ENCODE measurements around the gene LAMP2.
A peak's percentile ranks its signal among the peaks of the same experiment; 100 is the strongest.
"Not testable (repeated sequence)": the region's sequence is repeated elsewhere in the genome, so short reads cannot be mapped to it uniquely, and the experiment has no call there.

The LAMP2 gene

DNA sequence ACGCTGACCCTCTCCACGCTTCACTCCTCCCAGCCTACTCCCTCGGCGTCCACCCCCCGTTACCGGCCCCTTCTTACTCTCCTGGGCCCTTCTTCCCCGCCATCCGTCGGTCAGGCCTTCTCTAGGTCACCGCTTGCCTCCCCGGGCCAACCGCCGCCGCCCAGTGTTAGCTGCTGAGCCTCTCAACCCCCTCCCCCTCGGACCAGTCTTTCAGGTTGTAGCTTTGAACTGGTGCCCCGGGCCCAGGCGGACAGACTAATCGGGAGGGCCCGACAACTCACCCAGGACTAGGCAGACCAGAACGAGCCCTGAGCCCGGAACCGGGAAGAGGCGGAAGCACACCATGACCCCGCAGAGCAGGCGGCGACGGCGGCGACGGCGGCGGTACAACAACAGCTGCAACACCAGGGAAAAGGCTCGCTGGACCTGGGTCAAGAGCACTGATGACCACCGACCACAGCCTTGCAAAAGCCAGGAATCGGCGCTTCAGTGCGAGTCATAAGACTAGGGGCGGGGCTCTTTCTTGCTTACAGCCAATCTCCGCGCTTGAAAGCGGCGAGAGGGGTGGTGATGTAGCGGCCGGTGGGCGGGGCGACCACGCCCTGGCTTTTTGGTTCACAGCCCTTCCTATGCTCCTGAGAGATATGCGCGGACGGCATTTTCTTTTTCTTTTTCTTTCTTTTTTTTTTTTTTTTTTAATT, at the start of gene LAMP2:
LAMP2 (minus strand) TSS at position 472 of the 701 bp plus-strand sequence; CDS start at position 345, 127 bp downstream.
- DNase-seq, result peak; percentile 80
- peak; percentile 98 for ATAC-seq

DNA sequence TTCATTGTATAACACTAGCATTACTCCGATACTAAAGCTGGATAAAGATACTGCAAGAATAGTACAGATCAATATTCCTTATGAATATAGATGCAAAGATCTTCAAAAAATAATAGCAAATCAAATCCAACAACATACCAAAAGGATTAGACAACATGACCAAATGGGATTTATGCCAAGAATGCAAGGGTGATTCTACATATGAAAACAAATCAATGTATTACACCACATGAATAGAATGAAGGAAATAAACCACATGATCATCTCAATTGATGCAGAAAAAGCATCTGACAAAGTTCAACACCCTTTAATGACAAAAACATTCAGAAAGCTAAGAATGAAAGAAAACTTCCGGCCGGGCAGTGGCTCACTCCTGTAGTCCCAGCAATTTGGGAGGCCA, 48.8 kb upstream of the LAMP2 start:
- no peak for ATAC-seq
- DNase-seq, result no peak

DNA sequence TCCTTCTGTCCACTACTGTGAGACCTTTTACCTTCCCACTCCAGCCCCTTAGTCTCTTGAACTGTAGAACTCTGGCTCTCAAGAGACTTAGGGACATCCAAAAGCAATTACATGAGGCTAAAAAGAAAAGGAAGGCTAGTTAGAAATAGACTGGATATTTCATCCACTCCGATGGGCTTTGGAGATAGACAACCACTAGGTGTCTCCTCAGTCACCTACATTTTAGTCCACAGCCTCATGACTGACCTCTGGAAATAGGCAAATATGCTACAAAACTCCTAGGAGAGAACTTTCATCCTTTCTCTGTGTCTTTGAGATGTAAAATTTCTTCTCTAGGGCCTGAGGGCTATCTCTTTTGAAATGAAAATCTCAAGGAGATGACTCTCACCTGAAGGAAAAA, 45.1 kb upstream of the LAMP2 start:
- DNase-seq (no peak), ATAC-seq (no peak)

DNA sequence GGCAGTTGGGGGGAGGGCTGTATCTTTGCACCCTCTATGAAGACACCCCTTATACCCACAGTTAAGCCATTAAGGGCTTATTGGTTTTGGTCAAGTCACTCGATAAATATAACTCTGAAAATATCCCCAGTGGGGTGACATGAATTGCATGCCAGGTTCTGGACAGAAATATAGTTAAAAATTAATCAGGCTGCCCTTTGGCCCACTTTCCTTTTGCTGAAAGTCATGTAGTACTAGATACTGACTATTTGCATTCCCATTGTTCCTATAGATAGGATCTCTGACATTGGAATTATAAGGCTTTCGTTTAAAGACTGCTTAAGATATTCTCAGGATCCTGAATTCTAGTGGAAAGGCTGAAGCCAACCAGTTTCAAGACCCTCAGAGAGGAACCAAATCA, 43.5 kb upstream of the LAMP2 start:
- no peak for ATAC-seq
- no peak for DNase-seq

DNA sequence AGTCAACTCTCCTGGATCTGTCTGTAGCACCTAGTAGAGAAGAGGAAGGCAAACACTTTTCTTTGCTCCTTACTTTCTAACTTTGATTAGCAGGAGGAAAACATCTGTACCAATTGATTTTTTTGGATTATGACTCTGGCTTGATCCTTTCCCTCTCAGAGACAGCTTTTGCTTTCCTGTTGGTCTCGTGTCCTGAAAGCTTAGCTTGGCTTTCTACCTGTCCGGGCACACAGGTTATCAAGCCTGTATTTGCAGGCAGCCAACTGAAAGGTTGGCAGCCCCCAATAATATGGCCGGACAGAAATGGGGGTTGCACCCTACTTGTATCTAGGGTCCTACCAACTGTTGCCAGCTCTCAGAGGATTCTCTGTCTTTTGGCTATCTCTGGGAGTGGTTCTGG, 43.1 kb upstream of the LAMP2 start:
- ATAC-seq, result no peak
- DNase-seq, result no peak

DNA sequence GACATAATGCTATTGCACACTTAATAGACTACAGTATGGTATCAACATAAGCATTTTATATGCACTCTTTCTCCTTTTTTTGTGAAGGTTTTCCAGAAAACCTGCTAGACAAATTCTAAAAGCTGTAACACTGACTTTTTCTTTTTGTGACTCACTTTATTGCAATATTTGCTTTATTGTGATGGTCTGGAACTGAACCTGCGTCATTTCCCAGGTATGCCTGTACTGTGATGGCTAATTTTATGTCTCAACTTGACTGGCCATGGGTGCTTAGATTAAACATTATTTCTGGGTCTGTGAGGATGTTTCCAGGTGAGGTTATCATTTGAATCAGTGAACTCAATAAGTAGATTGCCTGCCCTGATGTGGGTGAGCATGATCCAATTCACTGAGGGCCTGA, 35.5 kb upstream of the LAMP2 start:
- ATAC-seq (no peak), DNase-seq (no peak)

DNA sequence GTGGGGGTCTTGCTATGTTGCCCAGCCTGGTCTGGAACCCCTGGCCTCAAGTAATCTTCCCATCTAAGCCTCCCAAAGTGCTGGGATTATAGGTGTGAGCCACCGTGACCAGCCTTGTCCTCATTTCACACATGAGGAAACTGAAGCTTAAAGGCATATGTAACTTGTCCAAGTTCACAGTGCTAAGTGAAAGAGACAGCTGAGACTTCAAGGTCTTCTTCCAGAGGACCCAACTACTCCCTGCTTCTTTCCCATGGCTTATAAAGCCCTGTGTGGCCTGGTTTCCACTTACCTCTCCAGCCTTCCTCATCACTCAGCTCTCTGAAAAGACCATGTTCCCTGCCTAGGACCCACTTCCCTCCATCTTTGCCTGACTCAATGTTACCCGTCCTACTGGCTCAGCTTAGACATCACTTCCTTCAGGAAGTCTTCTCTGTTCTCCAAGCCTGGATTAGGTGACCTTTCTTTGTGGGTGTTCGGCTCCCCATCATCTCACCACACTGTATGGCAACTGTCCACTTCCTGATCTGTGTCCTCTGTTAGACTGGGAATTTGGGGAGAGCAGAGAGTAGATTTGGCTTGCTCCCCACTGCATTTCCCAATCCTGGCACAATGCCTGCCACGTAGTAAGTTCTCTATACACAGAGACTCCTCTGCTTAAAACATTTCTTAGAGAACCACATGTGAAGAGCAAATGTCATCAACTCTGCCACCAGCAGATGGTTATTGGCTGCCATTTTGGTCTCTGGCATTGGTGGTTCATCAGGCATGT, 30.4 kb upstream of the LAMP2 start:
- no peak for ATAC-seq

DNA sequence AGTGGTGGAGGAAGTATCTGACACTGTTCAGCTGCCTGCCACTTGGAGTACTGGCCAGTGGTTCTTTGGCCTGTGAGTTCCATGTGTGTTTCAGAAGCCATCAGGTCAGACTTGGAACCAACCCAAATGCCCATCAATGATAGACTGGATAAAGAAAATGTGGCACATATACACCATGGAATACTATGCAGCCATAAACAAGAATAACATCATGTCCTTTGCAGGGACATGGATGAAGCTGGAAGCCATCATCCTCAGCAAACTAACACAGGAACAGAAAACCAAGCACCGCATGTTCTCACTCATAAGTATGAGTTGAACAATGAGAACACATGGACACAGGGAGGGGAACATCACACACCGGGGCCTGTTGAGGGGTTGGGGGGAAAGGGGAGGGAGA, 21.0 kb upstream of the LAMP2 start:
- not testable (repeated sequence) for ATAC-seq, DNase-seq

More for the DNA sequence above, 30.4 kb upstream of the LAMP2 start:
- DNase-seq, result no peak

DNA sequence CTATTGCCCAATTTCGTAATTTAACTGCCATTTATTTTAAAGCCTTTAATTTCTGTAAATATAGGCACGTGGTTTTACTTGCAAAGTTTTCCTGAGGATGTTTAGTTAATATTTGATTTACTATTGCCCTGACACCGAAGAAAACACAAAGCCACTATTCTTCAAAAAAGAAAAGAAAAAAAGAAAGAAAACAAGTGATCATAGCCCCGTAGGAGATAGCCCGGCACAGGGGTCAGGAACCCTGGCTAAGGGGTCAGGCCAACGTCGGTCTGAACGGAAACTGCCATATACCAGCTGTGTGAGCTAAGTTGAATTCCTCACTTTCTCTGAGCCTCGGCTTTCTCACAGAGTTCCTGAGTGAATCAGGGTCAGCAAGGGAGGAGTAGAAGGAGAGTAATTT, 17.7 kb upstream of the LAMP2 start:
- no peak for DNase-seq
- no peak for ATAC-seq

DNA sequence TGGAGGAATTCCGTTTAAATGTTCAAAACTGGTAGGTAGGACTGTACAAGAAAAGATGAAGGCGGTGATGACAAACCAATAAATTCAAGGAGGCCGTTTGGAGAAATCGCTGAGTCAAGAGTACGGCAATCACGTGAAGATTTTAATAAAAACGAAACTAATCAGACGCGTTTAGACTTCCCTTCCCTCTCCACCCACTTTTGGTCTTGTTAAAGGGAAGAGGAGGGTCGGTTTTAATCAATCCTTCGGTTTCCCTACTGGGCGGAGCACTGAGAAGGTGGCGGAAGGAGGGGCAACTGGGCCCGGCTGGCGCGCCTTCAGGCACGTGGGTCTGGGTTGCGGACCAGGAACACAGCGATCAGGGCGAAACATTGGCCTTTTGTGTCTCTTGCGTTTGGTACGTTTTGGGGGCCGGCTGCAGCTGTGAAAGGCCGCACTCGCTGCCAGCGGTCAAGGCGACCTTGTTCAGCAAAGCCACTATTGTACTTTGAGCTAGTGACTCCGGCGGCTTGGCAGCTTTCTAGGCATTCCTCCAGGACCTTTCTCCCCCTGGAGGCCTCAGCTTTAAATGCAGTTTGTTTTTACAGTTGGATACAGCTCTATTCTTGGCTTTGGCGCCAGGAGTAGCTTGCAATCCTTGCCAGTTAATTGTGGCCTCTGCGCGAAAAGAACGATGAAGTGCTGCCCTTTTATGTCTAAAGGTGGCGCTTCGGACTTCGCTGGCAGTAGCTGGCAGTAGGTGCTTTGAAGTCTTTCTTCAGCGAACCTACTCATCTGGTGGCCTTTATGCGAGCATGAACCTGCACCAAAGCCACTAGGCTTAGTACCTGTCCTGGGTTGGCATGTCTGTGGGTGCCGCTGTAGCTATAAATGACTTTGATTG, 16.8 kb upstream of the LAMP2 start:
- DNase-seq (peak; percentile 49), ATAC-seq (peak; percentile 85)

DNA sequence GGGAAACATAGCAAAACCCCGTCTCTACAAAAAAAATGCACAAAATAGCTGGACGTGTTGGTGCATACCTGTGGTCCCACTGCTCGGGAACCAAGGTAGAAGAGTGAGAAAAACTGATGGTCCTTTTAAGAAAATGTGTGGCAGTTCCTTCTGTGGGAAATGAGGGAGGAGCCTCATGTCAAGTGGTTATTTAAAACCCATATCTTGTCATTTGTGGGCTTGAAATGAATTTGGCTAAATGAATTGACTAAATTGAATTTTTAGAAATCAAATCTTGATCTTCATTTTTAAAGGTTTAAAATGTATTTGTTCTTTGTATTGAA, 16.2 kb upstream of the LAMP2 start:
- ATAC-seq (no peak), DNase-seq (no peak)

DNA sequence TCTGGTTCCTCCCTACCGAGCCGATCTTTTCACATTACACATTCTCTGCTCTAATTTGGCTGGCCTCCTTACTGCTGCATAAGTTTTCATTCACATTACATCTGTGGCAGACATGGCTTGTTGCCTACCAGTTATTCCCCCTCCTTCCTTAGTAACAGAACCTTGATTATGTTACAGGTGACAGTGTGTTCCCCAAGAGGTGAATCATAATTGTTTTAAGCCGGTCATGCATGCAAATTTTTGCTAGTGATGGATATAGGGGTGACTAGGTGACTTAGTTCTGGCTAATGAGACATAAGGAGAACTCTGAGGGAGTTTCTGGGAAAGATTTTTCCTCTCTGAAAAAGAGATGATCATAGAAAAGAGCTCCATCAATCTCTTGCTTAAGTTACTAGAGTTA, 8.4 kb upstream of the LAMP2 start:
- no peak for DNase-seq
- ATAC-seq, result no peak

DNA sequence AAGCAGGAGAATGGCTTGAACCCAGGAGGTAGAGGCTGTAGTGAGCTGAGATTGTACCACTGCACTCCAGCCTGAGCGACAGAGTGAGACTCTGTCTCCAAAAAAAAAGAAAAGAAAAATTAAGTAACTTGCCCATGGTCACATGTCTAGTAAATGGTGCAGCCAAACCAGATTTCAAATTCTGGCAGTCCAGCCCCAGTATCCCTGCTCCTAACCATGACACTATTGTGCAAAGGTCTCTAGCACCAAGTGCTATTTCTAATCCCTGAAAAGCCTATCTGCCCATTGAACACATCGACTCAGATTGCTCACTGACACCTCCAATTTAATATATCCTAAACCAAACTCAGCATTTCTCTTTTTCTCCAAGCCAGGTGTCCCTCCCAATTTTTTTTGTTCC, 7.6 kb upstream of the LAMP2 start:
- no peak for ATAC-seq
- DNase-seq, result no peak

DNA sequence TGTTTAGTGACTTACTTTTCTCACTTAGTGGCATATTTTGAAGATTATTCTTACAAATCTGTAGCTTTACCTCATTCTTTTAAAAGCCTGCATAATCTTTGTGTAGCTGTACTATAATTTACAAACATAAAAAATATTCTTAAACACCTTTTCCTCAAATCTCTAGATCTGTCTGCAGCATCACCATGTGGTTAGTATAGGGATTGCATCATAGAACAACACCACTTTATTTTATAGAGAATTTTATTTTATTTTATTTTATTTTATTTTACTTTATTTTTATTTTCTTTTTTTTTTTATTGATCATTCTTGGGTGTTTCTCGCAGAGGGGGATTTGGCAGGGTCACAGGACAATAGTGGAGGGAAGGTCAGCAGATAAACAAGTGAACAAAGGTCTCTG, 6.4 kb upstream of the LAMP2 start:
- not testable (repeated sequence) for DNase-seq, ATAC-seq

DNA sequence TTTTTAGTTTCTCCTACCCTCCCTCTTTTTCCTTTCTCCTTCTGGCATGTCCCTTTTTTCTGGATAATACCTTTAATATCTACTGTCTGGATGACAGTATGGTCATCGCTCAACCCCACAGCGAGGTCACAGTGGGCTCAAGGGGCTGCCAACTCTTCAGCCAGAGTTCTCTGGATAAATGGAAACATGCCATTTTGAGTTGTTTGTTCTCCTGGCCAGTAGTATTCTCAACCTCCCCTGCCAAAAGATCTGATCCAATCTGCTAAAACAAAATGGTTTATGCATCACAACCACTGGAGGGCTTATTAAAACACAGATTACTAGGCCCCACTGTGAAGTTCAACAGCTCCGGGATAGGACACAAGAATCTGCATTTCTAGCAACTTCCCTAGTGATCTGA, 5.0 kb upstream of the LAMP2 start:
- DNase-seq (no peak), ATAC-seq (no peak)

DNA sequence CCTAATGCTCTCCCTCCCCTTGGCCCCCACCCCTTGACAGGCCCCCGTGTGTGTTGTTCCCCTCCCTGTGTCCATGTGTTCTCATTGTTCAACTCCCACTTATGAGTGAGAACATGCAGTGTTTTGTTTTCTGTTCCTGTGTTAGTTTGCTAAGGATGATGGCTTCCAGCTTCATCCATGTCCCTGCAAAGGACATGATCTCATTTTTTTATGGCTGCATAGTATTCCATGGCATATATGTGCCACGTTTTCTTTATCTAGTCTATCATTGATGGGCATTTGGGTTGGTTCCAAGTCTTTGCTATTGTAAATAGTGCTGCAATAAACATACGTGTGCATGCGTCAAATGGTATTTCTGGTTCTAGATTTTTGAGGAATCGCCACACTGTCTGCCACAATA, 561 bp upstream of the LAMP2 start:
- ATAC-seq, result not testable (repeated sequence)

DNA sequence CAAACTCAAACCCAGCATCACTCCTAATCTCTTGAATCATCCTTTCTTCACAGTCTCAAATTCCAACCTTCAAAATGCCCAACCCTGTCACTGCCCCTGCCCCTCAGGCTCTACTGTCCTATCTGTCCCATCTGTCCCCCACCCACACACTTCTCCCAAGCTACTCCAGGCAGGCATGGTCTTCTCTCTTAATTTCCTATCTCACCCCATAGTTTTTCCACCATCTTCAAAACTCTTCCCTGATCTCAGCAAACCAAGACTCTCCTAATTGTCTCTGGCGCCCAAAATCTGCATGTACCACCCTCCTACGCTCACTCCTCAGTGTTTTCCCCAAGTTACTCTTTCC, 644 bp downstream of the LAMP2 start:
- ATAC-seq, result no peak

More for the DNA sequence above, 561 bp upstream of the LAMP2 start:
- not testable (repeated sequence) for DNase-seq

DNA sequence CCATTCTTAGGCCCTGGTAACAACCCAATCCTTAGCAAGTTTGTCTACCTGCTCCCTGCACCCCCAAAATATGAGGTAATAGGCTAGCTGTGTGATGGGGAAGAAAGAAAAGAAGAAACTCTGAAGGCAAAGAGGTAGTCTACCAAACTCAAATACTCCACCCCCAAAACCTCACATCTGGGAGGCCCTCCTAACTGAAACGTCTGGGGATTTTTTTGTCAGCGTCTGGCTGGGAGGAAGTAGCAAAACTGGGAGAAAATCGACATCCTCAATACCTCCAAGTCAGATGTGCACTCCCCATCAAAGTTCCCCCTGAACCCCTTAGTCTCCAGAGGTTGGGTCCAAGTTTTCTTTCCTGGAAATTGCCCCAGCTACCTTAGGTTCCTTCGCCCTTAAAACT, 1.0 kb downstream of the LAMP2 start:
- no peak for DNase-seq
- ATAC-seq, result no peak

More for the DNA sequence above, 644 bp downstream of the LAMP2 start:
- DNase-seq, result no peak

DNA sequence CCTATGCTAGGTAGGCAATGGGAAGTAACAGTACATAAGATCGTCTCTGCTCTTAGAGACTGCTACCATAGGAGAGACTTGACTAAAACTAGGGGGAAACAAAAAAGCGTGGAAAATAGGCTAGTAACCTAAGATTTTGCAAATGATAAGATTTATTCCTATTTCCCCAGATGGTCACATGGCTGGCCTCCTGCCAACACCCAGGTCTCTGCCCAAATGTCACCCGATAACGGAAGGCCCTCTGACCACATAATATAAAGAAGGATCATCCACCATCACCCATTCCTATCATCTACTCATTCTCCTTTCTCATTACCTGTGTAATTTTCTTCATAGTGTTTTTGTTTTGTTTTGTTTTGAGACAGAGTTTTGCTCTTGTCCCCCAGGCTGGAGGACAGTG, 4.7 kb downstream of the LAMP2 start:
- ATAC-seq, result no peak
- no peak for DNase-seq

DNA sequence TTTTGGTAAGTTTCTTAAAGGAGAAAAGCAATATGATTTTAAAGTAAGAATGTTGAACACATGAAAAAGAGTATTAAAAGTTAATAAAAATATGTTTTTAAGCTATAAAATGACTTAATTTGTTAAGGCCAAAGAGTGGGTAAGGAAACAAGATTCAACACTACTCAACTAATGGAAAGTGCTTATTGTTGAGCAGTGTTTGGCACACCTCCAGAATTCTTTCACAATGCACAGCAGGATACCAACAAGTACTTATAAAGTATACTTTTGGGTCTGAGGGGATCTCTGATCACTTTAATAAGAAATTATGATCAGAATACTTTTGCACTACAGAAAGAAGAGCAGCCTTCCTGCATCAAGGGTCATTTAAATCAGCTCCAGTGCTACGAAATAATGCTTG, 5.9 kb downstream of the LAMP2 start:
- no peak for ATAC-seq
- DNase-seq, result no peak

DNA sequence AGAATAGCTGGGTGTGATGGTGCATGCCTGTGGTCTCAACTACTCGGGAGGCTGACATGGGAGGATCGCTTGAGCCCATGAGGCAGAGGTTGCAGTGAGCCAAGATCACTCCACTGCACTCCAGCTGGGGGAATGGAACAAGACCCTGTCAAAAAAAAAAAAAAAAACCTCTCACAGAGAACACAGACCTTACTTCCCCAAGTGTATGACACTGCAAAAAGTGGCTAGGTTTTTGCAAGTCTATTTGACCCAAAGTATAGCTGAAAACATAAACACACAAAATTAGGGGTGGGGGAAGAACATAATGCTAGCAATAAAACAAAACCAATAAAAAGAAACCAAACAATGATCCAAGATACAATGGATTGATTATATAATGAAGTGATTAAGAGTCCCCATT, 6.7 kb downstream of the LAMP2 start:
- no peak for DNase-seq
- no peak for ATAC-seq

DNA sequence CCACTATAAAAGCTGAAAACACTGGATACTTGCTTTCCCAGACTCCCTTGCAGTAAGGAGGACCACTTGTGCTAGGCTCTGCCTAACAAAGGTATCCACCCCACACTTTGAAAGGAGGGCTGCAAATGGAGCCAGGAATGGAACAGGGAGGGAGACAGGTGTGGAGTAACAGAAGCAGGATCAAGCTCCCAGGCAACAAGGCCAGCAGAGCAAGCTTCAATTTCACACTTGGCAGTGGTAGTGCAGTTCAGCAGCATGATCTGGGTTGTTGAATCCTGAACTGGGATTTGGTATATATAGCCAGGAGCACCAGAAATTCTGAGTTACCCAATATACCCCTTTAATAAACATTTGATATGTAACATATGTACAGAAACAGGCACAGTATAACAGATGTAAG, 9.8 kb downstream of the LAMP2 start:
- ATAC-seq (no peak), DNase-seq (no peak)

DNA sequence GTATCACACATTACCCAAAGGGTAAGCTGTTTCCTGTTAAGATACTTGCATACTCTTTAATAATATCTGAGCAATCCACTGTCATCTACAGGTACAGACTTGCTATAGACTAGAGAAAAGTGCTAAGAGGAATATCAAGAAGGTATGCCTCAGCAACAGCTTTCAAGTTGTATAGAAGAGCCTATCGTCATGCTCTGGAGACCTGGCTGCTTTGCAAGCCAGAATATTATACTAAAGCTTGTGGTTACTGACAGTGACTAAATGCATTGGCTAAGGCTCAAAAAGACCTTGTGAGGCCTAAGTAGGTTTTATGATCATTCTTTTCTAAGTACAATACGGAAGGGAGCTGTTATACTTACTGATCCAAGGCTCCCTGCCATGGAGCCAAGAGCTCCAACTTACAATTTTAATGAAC, 11.3 kb downstream of the LAMP2 start:
- ATAC-seq (peak; percentile 77), DNase-seq (no peak)
